CD14-positive monocyte (primary cell): Measurements from ENCODE around the gene KIT. TPM values are rescaled to one million over a fixed set of nuclear protein-coding genes. Genes with fewer than 3 reads are reported as not detected.

Experiments used
- DNase-seq, 3 donors: peaks; one replicate each; pipeline ENCODE4 v3.0.0-alpha.2; 2011 to 2022
- H2AFZ ChIP-seq: 2 replicates; pipeline ENCODE4 v1.6.0; 2012; ENCODE audit warnings: mild to moderate bottlenecking, low read depth, low read length, inconsistent platforms; ENCODE audit not compliant: insufficient read depth, poor library complexity, severe bottlenecking
- H3K27ac ChIP-seq, 2 donors: 1 replicate in 1 of 2; 2 replicates in 1 of 2; pipeline ENCODE4 v1.5.1; 2012 to 2013; ENCODE audit warnings: low read length in 2 of 2, control low read depth in 1 of 2, inconsistent platforms in 1 of 2, low read depth in 1 of 2, mild to moderate bottlenecking in 1 of 2
- H3K27me3 ChIP-seq, 2 donors: one replicate each; pipeline versions ENCODE4 v1.6.0 to v1.6.1; 2011 to 2013; ENCODE audit warnings: low read length in 2 of 2; ENCODE audit not compliant: control insufficient read depth in 2 of 2, insufficient read depth in 2 of 2
- H3K36me3 ChIP-seq, 2 donors: replicated peaks in 1 of 2; 1 replicate in 1 of 2; 2 replicates in 1 of 2; pipeline versions ENCODE4 v1.5.1 to v1.6.1; 2012 to 2013; ENCODE audit warnings: low read length in 2 of 2, control low read depth in 1 of 2, inconsistent platforms in 1 of 2, mild to moderate bottlenecking in 1 of 2; ENCODE audit not compliant: insufficient read depth in 2 of 2, control insufficient read depth in 1 of 2
- H3K4me1 ChIP-seq, 2 donors: 1 replicate in 1 of 2; 2 replicates in 1 of 2; pipeline versions ENCODE4 v1.5.1 to v1.6.1; 2012 to 2013; ENCODE audit warnings: low read length in 2 of 2, control low read depth in 1 of 2, inconsistent platforms in 1 of 2, mild to moderate bottlenecking in 1 of 2, moderate library complexity in 1 of 2; ENCODE audit not compliant: insufficient read depth in 2 of 2, control insufficient read depth in 1 of 2
- H3K4me2 ChIP-seq: replicated peaks from 2 replicates; pipeline ENCODE3; 2012; ENCODE audit warnings: low read length, moderate library complexity, mild to moderate bottlenecking; ENCODE audit not compliant: poor library complexity, severe bottlenecking; ENCODE audit errors: extremely low read depth
- H3K4me3 ChIP-seq, 3 experiments: fragments of 200-600 bp in 1 of 3; sonication (generic) in 1 of 3; replicated peaks in 1 of 3; 1 replicate in 2 of 3; 2 replicates in 1 of 3; pipeline ENCODE4 v1.5.1; 2011 to 2013; ENCODE audit warnings: low read length in 3 of 3, mild to moderate bottlenecking in 3 of 3, control low read depth in 2 of 3, low read depth in 2 of 3, inconsistent platforms in 1 of 3, moderate library complexity in 1 of 3
- H3K79me2 ChIP-seq: 2 replicates; pipeline ENCODE4 v1.6.0; 2012; ENCODE audit warnings: mild to moderate bottlenecking, control low read depth, inconsistent platforms, low read length, moderate library complexity; ENCODE audit not compliant: insufficient read depth
- H3K9ac ChIP-seq: 2 replicates; pipeline ENCODE4 v1.6.0; 2017; ENCODE audit warnings: low read length, mild to moderate bottlenecking; ENCODE audit not compliant: insufficient read depth, poor library complexity, severe bottlenecking
- H3K9me3 ChIP-seq, 2 donors: replicated peaks in 1 of 2; 1 replicate in 1 of 2; 2 replicates in 1 of 2; pipeline versions ENCODE4 v1.5.1 to v1.6.1; 2012 to 2013; ENCODE audit warnings: low read length in 2 of 2, control low read depth in 1 of 2; ENCODE audit not compliant: control insufficient read depth in 1 of 2, insufficient read depth in 1 of 2
- H4K20me1 ChIP-seq: 2 replicates; pipeline ENCODE4 v1.6.0; 2012; ENCODE audit warnings: mild to moderate bottlenecking, low read length, control low read depth, moderate library complexity; ENCODE audit not compliant: insufficient read depth
- H3K27ac Mint-ChIP-seq, 7 donors: one replicate each; pipeline ENCODE4 v1.8.0; 2020; ENCODE audit warnings: mild to moderate bottlenecking in 7 of 7, mixed read lengths in 7 of 7, moderate library complexity in 6 of 7, inconsistent platforms in 2 of 7
- H3K27me3 Mint-ChIP-seq, 3 donors: one replicate each; pipeline ENCODE4 v1.8.0; 2021 to 2022; ENCODE audit warnings: low read depth in 3 of 3, mild to moderate bottlenecking in 3 of 3, mixed read lengths in 3 of 3, moderate library complexity in 3 of 3, inconsistent platforms in 1 of 3
- H3K36me3 Mint-ChIP-seq, 2 donors: one replicate each; pipeline ENCODE4 v1.8.0; 2020; ENCODE audit warnings: mixed read lengths in 2 of 2, inconsistent platforms in 1 of 2, mild to moderate bottlenecking in 1 of 2
- H3K4me1 Mint-ChIP-seq: one replicate; pipeline ENCODE4 v1.8.0; 2020; ENCODE audit warnings: mild to moderate bottlenecking, mixed read lengths
- H3K4me3 Mint-ChIP-seq, 2 donors: one replicate each; pipeline ENCODE4 v1.8.0; 2020; ENCODE audit warnings: mild to moderate bottlenecking in 2 of 2, mixed read lengths in 2 of 2, moderate library complexity in 1 of 2
- H3K9me3 Mint-ChIP-seq, 7 donors: one replicate each; pipeline ENCODE4 v1.8.0; 2020 to 2022; ENCODE audit warnings: mixed read lengths in 7 of 7, mild to moderate bottlenecking in 6 of 7, moderate library complexity in 6 of 7, inconsistent platforms in 2 of 7
- CTCF ChIP-seq: fragments of 200-600 bp; IDR thresholded peaks from one replicate; pipeline ENCODE4 v1.8.0; 2022; ENCODE audit warnings: antibody characterized with exemption, mild to moderate bottlenecking
- WGBS: methylation state at CpG from one replicate; pipeline ENCODE4 v1.1.5; 2013; ENCODE audit warnings: missing lambda C conversion rate; ENCODE audit not compliant: insufficient coverage; 5-methylcytosine and 5-hydroxymethylcytosine counted together
- intact Hi-C, 2 donors: fragments of 100-400 bp; cut with micrococcal nuclease; formaldehyde crosslinking; loops; one replicate each; pipeline versions ENCODE4 v1.15.0 to v1.15.1; 2023
- polyA plus RNA-seq, 3 donors: library from polyadenylated mRNA; depleted of rRNA in 1 of 3; unstranded in 2 of 3; stranded (reverse) in 1 of 3; fragments of 300-500 nt in 2 of 3; fragments of >200 nt in 1 of 3; fragmentation: Illumina TruSeq in 2 of 3; gene quantifications; 1 replicate in 2 of 3; 2 replicates in 1 of 3; pipeline ENCODE4 v1.2.3, GENCODE V29; 2012 to 2021

Gene KIT
- polyA plus RNA-seq, 3 donors, result not detected

- Histone ChIP-seq H3K4me2 (no peak overlapping the region), H3K27me3 (no peaks in the 10 kb centered on the region), H4K20me1 (no peaks in the 10 kb centered on the region), H3K9ac (no peak overlapping the region), H3K4me1 (peaks cover 7 to 9% of the 10 kb centered on the region in 2 donors), H3K9me3 (no peaks in the 10 kb centered on the region), H3K27ac (no peak overlapping the region), H3K4me3 (no peak overlapping the region), H3K79me2 (peaks cover 11% of the 10 kb centered on the region), H2AFZ (peak overlapping the region; percentile 59), H3K36me3 (no peaks in the 10 kb centered on the region)
- Mint-ChIP-seq H3K9me3 (peaks cover 0 to under 1% (median 0%) of the 10 kb centered on the region in 7 donors), H3K4me3 (no peak overlapping the region), H3K4me1 (peaks cover 22% of the 10 kb centered on the region), H3K27ac (peak overlapping the region in 1 of 7 donors; percentile 61), H3K27me3 (peaks cover 0 to 4% (median 1%) of the 10 kb centered on the region in 3 donors), H3K36me3 (no peaks in the 10 kb centered on the region)
- WGBS, result 0% methylated on average over 1 of the region's 6 CpGs
- no peak for DNase-seq
- no peak for TF ChIP-seq CTCF
- intact Hi-C loops, result no loop called here
These were observed 10.4 kb downstream of the KIT start for GRCh38 chr4:54668014-54668611.

GRCh38 chr4:54669831-54670230 is 12.1 kb downstream of the KIT start:
- H3K27me3 Mint-ChIP-seq, result peaks cover 0 to 4% (median 1%) of the 10 kb centered on the region in 3 donors

More at GRCh38 chr4:54669831-54670230, 12.1 kb downstream of the KIT start:
- Mint-ChIP-seq H3K36me3 (no peaks in the 10 kb centered on the region), H3K4me3 (no peak overlapping the region), H3K9me3 (peaks cover 0 to 1% (median 0%) of the 10 kb centered on the region in 7 donors), H3K4me1 (peaks cover 11% of the 10 kb centered on the region), H3K27ac (no peak overlapping the region)
- WGBS, result no CpG with 5 or more reads among the region's 1 CpG
- H3K36me3 ChIP-seq, result no peaks in the 10 kb centered on the region
- H3K27me3 ChIP-seq, result no peaks in the 10 kb centered on the region
- H3K27ac ChIP-seq, result no peak overlapping the region
- H2AFZ ChIP-seq, result no peak overlapping the region
- H3K4me1 ChIP-seq, result no peaks in the 10 kb centered on the region
- H3K4me2 ChIP-seq, result no peak overlapping the region
- TF ChIP-seq CTCF, result no peak
- no peaks in the 10 kb centered on the region for H4K20me1 ChIP-seq
- intact Hi-C loops, result no loop called here
- H3K79me2 ChIP-seq, result peaks cover 14% of the 10 kb centered on the region
- DNase-seq, result no peak
- H3K4me3 ChIP-seq, result no peak overlapping the region
- H3K9ac ChIP-seq, result no peak overlapping the region
- no peaks in the 10 kb centered on the region for H3K9me3 ChIP-seq
